ENCODE measurements around the gene FAXDC2. TPM values are rescaled to one million over a fixed set of nuclear protein-coding genes. Genes with fewer than 3 reads are reported as not detected.

FAXDC2 gene
- total and polyA plus RNA-seq, 2 of the 8 experiments (the other 6 are each of a cell fraction or from before 2014, with no cell fraction given), result 3.7 to 5.9 TPM

- Histone ChIP-seq H2BK120ac (replicated peaks; ENCODE audit: low read depth, low read length) (no peak overlapping the region), H4K8ac (ENCODE audit: extremely low read depth, insufficient read depth, low read length) (no peak overlapping the region), H3K36me3 (ENCODE audit: control insufficient read depth in 2 of 4, insufficient read depth in 4 of 4, low read length in 3 of 4) (peaks cover 0 to 24% (median 8%) of the 10 kb centered on the region in 4 experiments), H3K18ac (ENCODE audit: extremely low read depth, low read length) (no peak overlapping the region), H3K4me1 (replicated peaks in 1 of 4; ENCODE audit: control insufficient read depth in 3 of 4, insufficient read depth in 4 of 4, low read length in 3 of 4) (no peaks in the 10 kb centered on the region), H3K23me2 (ENCODE audit: low read depth, low read length) (no peaks in the 10 kb centered on the region), H3K4me2 (ENCODE audit: insufficient read depth in 1 of 2, low read depth in 2 of 2, low read length in 2 of 2) (no peak overlapping the region), H4K5ac (ENCODE audit: insufficient read length, low read depth, low read length) (no peak overlapping the region), H2AK5ac (ENCODE audit: low read depth, low read length) (no peak overlapping the region), H4K91ac (replicated peaks; ENCODE audit: insufficient read length, low read length) (no peak overlapping the region), H3K79me1 (ENCODE audit: low read depth, low read length) (no peaks in the 10 kb centered on the region; the same call in 1 of the 2 replicates), H3K4ac (replicated peaks; ENCODE audit: insufficient read length, low read depth, low read length) (no peak overlapping the region), H3K27me3 (replicated peaks in 1 of 4; ENCODE audit: control insufficient read depth in 3 of 4, extremely low read depth in 1 of 4, insufficient read depth in 3 of 4, low read length in 3 of 4) (no peaks in the 10 kb centered on the region), H3K79me2 (ENCODE audit: control insufficient read depth in 1 of 2, insufficient read depth in 2 of 2, low read length in 2 of 2) (no peaks in the 10 kb centered on the region), H3K23ac (ENCODE audit: insufficient read length) (no peak overlapping the region), H4K20me1 (replicated peaks in 1 of 2; ENCODE audit: control insufficient read depth in 1 of 2, insufficient read depth in 2 of 2, low read length in 2 of 2) (peaks cover 0 to 6% of the 10 kb centered on the region in 2 experiments), H3K4me3 (ENCODE audit: extremely low read depth in 1 of 4, insufficient read depth in 2 of 4, low read depth in 3 of 4, low read length in 4 of 4) (no peak overlapping the region), H2AFZ (ENCODE audit: low read length) (no peak overlapping the region), H3K9me3 (ENCODE audit: insufficient read depth in 2 of 2, low read depth in 1 of 2, low read length in 1 of 2) (no peaks in the 10 kb centered on the region), H3K27ac (ENCODE audit: low read depth, low read length) (no peak overlapping the region), H3K56ac (replicated peaks; ENCODE audit: insufficient read length, low read depth, low read length) (no peak overlapping the region), H2BK12ac (ENCODE audit: low read depth, low read length) (no peak overlapping the region), H2BK20ac (ENCODE audit: low read length) (no peak overlapping the region), H2BK15ac (ENCODE audit: low read length) (no peak overlapping the region), H2BK5ac (ENCODE audit: low read depth, low read length) (no peak overlapping the region), H3K9ac (replicated peaks in 1 of 4; ENCODE audit: extremely low read depth in 1 of 4, low read depth in 3 of 4, low read length in 3 of 4) (no peak overlapping the region), H3K14ac (ENCODE audit: insufficient read length) (no peak overlapping the region)
- no peak for DNase-seq (ENCODE audit: low read depth in 1 of 2, low spot score in 2 of 2)
- ChIA-PET CTCF (ENCODE audit: partially characterized antibody) (interaction anchor here (0.9 to 1.5 kb wide), 4 partner anchors 11 to 144 kb away, joined by 3 to 4 read pairs (median 3); no protein-coding TSS in a partner anchor), POLR2A (ENCODE audit: partially characterized antibody) (interaction anchor here (1.0 to 2.7 kb wide), 2 partner anchors 11 to 21 kb away, joined by 4 to 10 read pairs; no protein-coding TSS in a partner anchor)
- FAIRE-seq, result no peak
- 100% methylated on average over 2 of the region's 2 CpGs; no CpG with 5 or more reads in 1 of the 2 experiments for WGBS, 2 experiments (ENCODE audit: extremely low coverage in 1 of 2, insufficient coverage in 1 of 2, insufficient read length in 1 of 2, insufficient replicate concordance in 2 of 2, low coverage in 1 of 2, low lambda C conversion rate in 2 of 2, missing lambda C conversion rate in 1 of 2)
- TF ChIP-seq SP4 (IDR thresholded peaks at IDR 0.05; ENCODE audit: low read length) (no peak), ATF3 (IDR thresholded peaks at IDR 0.05; ENCODE audit: insufficient read depth, low read depth, low read length) (no peak), CREB1 (IDR thresholded peaks at IDR 0.05) (no peak), TCF12 (IDR thresholded peaks at IDR 0.05; ENCODE audit: low read depth, low read length) (no peak), HDAC2 (IDR thresholded peaks at IDR 0.05; ENCODE audit: borderline replicate concordance in 1 of 2, low read depth in 2 of 2, low read length in 2 of 2) (no peak), HDAC6 (IDR thresholded peaks at IDR 0.05; ENCODE audit: low read depth, low read length) (no peak), FOSL1 (IDR thresholded peaks at IDR 0.05; ENCODE audit: insufficient read depth, low read depth, low read length) (no peak), CHD2 (IDR thresholded peaks at IDR 0.05; ENCODE audit: low read length) (no peak), POU5F1 (IDR thresholded peaks at IDR 0.05; ENCODE audit: low read depth, low read length) (no peak), BACH1 (IDR thresholded peaks at IDR 0.05; ENCODE audit: low read length) (no peak), SUZ12 (IDR thresholded peaks at IDR 0.05; ENCODE audit: low read length) (no peak), TBP (IDR thresholded peaks at IDR 0.05; ENCODE audit: low read depth, low read length) (no peak), GABPA (IDR thresholded peaks at IDR 0.05; ENCODE audit: borderline replicate concordance, insufficient read depth, low read length) (no peak), SIN3A (conservative IDR thresholded peaks at IDR 0.05 in 1 of 2, IDR thresholded peaks at IDR 0.05 in 1 of 2; ENCODE audit: low read depth in 1 of 2, low read length in 2 of 2) (no peak)
Measured at GRCh38 chr5:154824070-154824469, 26.3 kb downstream of the FAXDC2 start.
